Measurements from ENCODE around the gene RANBP1. TPM values are rescaled to one million over a fixed set of nuclear protein-coding genes. Genes with fewer than 3 reads are reported as not detected.

The RANBP1 gene
- total and polyA plus RNA-seq, 9 of the 15 experiments (the other 6 are each of a cell fraction or from before 2014, with no cell fraction given) = 162 to 2,891 (median 1,289) TPM

DNA sequence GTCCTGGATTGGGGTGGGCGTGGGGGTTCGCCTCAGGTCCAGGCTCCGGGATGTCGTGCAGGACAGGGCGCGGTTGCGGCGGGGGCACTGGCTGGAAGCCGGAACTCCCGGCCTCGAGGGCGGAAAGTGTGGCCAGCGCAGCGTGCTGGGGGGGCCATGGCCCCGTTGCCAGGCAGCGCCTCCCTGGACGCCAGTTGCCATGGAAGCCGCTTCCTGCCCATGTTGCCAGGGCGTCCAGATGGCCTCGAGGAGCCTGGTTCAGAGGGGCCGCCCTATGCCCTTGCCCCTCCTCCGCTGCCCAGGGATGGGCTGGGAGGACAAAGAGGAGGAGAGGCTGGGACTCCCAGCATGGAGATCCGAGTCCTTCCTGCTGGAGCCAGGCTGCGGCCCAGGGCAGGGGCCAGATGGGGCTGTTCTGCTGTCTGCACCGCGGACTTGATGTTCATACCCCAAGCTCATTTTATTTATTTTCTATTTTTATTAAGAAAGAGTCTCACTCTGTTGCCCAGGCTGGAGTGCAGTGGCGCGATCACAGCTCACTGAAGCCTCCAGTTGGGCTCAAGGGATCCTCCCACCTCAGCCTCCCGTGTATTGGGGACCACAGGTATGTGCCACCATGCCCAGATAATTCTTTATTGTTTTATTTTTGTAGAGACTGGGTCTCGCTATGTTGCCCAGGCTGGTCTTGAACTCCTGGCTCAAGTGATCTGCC, 39.6 kb downstream of the RANBP1 start (continued):
- TF ChIP-seq, protein P1, sequence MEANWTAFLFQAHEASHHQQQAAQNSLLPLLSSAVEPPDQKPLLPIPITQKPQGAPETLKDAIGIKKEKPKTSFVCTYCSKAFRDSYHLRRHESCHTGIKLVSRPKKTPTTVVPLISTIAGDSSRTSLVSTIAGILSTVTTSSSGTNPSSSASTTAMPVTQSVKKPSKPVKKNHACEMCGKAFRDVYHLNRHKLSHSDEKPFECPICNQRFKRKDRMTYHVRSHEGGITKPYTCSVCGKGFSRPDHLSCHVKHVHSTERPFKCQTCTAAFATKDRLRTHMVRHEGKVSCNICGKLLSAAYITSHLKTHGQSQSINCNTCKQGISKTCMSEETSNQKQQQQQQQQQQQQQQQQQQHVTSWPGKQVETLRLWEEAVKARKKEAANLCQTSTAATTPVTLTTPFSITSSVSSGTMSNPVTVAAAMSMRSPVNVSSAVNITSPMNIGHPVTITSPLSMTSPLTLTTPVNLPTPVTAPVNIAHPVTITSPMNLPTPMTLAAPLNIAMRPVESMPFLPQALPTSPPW (CRISPR knock-in tag; IDR thresholded peaks at IDR 0.05) = peak; percentile 97
- TF ChIP-seq, protein P2, sequence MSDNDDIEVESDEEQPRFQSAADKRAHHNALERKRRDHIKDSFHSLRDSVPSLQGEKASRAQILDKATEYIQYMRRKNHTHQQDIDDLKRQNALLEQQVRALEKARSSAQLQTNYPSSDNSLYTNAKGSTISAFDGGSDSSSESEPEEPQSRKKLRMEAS (CRISPR knock-in tag; IDR thresholded peaks at IDR 0.05) = peak; percentile 75
- TF ChIP-seq YY1 (IDR thresholded peaks at IDR 0.05; ENCODE audit: borderline replicate concordance in 1 of 3, control insufficient read depth in 1 of 3, extremely low read depth in 1 of 3, insufficient read depth in 3 of 3, insufficient read length in 1 of 3, insufficient replicate concordance in 2 of 3, low read depth in 1 of 3, low read length in 2 of 3) (peak in 2 of 3 experiments; percentile 32 to 35), TEAD1 (CRISPR knock-in tag; IDR thresholded peaks at IDR 0.05) (0 out of 4 replicates have a peak, but pooled peaks of 1 of the 2 experiments have one; percentile 42), SRSF1 (IDR thresholded peaks at IDR 0.05; ENCODE audit: low read depth, low read length) (no peak), TCF3 (CRISPR knock-in tag; IDR thresholded peaks at IDR 0.05) (no peak), TEAD4 (IDR thresholded peaks at IDR 0.05; ENCODE audit: low read length) (no peak), TEAD4 (CRISPR knock-in tag; IDR thresholded peaks at IDR 0.05; ENCODE audit: borderline replicate concordance) (peak; percentile 52; the same call in 1 of the 2 replicates), PCBP1 (IDR thresholded peaks at IDR 0.05; ENCODE audit: low read depth, low read length, poor library complexity, severe bottlenecking) (peak; percentile 91), MTA3 (IDR thresholded peaks at IDR 0.05; ENCODE audit: borderline replicate concordance) (no peak), EGR1 (conservative IDR thresholded peaks at IDR 0.05) (no peak)
- TF ChIP-seq, protein P3, sequence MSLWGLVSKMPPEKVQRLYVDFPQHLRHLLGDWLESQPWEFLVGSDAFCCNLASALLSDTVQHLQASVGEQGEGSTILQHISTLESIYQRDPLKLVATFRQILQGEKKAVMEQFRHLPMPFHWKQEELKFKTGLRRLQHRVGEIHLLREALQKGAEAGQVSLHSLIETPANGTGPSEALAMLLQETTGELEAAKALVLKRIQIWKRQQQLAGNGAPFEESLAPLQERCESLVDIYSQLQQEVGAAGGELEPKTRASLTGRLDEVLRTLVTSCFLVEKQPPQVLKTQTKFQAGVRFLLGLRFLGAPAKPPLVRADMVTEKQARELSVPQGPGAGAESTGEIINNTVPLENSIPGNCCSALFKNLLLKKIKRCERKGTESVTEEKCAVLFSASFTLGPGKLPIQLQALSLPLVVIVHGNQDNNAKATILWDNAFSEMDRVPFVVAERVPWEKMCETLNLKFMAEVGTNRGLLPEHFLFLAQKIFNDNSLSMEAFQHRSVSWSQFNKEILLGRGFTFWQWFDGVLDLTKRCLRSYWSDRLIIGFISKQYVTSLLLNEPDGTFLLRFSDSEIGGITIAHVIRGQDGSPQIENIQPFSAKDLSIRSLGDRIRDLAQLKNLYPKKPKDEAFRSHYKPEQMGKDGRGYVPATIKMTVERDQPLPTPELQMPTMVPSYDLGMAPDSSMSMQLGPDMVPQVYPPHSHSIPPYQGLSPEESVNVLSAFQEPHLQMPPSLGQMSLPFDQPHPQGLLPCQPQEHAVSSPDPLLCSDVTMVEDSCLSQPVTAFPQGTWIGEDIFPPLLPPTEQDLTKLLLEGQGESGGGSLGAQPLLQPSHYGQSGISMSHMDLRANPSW (CRISPR knock-in tag; IDR thresholded peaks at IDR 0.05) = 0 out of 2 replicates have a peak, but pooled peaks have one; percentile 58
- TF ChIP-seq, protein P4, sequence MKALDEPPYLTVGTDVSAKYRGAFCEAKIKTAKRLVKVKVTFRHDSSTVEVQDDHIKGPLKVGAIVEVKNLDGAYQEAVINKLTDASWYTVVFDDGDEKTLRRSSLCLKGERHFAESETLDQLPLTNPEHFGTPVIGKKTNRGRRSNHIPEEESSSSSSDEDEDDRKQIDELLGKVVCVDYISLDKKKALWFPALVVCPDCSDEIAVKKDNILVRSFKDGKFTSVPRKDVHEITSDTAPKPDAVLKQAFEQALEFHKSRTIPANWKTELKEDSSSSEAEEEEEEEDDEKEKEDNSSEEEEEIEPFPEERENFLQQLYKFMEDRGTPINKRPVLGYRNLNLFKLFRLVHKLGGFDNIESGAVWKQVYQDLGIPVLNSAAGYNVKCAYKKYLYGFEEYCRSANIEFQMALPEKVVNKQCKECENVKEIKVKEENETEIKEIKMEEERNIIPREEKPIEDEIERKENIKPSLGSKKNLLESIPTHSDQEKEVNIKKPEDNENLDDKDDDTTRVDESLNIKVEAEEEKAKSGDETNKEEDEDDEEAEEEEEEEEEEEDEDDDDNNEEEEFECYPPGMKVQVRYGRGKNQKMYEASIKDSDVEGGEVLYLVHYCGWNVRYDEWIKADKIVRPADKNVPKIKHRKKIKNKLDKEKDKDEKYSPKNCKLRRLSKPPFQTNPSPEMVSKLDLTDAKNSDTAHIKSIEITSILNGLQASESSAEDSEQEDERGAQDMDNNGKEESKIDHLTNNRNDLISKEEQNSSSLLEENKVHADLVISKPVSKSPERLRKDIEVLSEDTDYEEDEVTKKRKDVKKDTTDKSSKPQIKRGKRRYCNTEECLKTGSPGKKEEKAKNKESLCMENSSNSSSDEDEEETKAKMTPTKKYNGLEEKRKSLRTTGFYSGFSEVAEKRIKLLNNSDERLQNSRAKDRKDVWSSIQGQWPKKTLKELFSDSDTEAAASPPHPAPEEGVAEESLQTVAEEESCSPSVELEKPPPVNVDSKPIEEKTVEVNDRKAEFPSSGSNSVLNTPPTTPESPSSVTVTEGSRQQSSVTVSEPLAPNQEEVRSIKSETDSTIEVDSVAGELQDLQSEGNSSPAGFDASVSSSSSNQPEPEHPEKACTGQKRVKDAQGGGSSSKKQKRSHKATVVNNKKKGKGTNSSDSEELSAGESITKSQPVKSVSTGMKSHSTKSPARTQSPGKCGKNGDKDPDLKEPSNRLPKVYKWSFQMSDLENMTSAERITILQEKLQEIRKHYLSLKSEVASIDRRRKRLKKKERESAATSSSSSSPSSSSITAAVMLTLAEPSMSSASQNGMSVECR (CRISPR knock-in tag; IDR thresholded peaks at IDR 0.05) = peak; percentile 30; the same call in 1 of the 2 replicates
- TF ChIP-seq, protein P5, sequence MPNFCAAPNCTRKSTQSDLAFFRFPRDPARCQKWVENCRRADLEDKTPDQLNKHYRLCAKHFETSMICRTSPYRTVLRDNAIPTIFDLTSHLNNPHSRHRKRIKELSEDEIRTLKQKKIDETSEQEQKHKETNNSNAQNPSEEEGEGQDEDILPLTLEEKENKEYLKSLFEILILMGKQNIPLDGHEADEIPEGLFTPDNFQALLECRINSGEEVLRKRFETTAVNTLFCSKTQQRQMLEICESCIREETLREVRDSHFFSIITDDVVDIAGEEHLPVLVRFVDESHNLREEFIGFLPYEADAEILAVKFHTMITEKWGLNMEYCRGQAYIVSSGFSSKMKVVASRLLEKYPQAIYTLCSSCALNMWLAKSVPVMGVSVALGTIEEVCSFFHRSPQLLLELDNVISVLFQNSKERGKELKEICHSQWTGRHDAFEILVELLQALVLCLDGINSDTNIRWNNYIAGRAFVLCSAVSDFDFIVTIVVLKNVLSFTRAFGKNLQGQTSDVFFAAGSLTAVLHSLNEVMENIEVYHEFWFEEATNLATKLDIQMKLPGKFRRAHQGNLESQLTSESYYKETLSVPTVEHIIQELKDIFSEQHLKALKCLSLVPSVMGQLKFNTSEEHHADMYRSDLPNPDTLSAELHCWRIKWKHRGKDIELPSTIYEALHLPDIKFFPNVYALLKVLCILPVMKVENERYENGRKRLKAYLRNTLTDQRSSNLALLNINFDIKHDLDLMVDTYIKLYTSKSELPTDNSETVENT (CRISPR knock-in tag; IDR thresholded peaks at IDR 0.05) = peak; percentile 34; the same call in 1 of the 2 replicates

Data from K562 (cell line).